ENCODE data around the gene NLRP5. TPM values are rescaled to one million over a fixed set of nuclear protein-coding genes. Genes with fewer than 3 reads are reported as not detected.
"Not testable (repeated sequence)": the region's sequence is repeated elsewhere in the genome, so short reads cannot be mapped to it uniquely, and the experiment has no call there.

Gene NLRP5
- total RNA-seq, 1 donor from 2014 or later = not detected

- Histone ChIP-seq H3K4me3 (ENCODE audit: low read length in 3 of 3) (no peak overlapping the region), H3K27me3 (ENCODE audit: control insufficient read depth in 3 of 3, insufficient read depth in 3 of 3, low read length in 3 of 3) (no peaks in the 10 kb centered on the region), H3K27ac (ENCODE audit: low read depth, low read length) (no peak overlapping the region), H3K9me3 (ENCODE audit: control insufficient read depth in 3 of 3, low read length in 3 of 3) (peaks cover 7 to 9% (median 8%) of the 10 kb centered on the region in 3 donors), H3K4me1 (ENCODE audit: control insufficient read depth in 3 of 3, insufficient read depth in 3 of 3, low read length in 3 of 3) (no peaks in the 10 kb centered on the region), H3K9ac (ENCODE audit: low read depth in 1 of 3, low read length in 3 of 3) (no peak overlapping the region), H3K36me3 (ENCODE audit: control insufficient read depth in 3 of 3, insufficient read depth in 3 of 3, low read length in 3 of 3) (no peaks in the 10 kb centered on the region)
These were observed 6.2 kb upstream of the NLRP5 start for GRCh38 chr19:55980415-55980814.

GRCh38 chr19:55985254-55985653 lies 1.3 kb upstream of the NLRP5 start:
- H3K4me1 ChIP-seq (ENCODE audit: control insufficient read depth in 3 of 3, insufficient read depth in 3 of 3, low read length in 3 of 3) = no peaks in the 10 kb centered on the region
- no peaks in the 10 kb centered on the region for H3K36me3 ChIP-seq (ENCODE audit: control insufficient read depth in 3 of 3, insufficient read depth in 3 of 3, low read length in 3 of 3)
- H3K9ac ChIP-seq (ENCODE audit: low read depth in 1 of 3, low read length in 3 of 3) = no peak overlapping the region
- peaks cover 0 to 7% (median 2%) of the 10 kb centered on the region in 3 donors for H3K9me3 ChIP-seq (ENCODE audit: control insufficient read depth in 3 of 3, low read length in 3 of 3)
- no peak overlapping the region for H3K4me3 ChIP-seq (ENCODE audit: low read length in 3 of 3)
- H3K27ac ChIP-seq (ENCODE audit: low read depth, low read length) = no peak overlapping the region
- H3K27me3 ChIP-seq (ENCODE audit: control insufficient read depth in 3 of 3, insufficient read depth in 3 of 3, low read length in 3 of 3) = no peaks in the 10 kb centered on the region

GRCh38 chr19:55990831-55991230 lies 4.3 kb downstream of the NLRP5 start:
- peaks cover 0 to 3% (median 0%) of the 10 kb centered on the region in 3 donors for H3K9me3 ChIP-seq (ENCODE audit: control insufficient read depth in 3 of 3, low read length in 3 of 3)
- H3K27ac ChIP-seq (ENCODE audit: low read depth, low read length) = no peak overlapping the region
- no peaks in the 10 kb centered on the region for H3K36me3 ChIP-seq (ENCODE audit: control insufficient read depth in 3 of 3, insufficient read depth in 3 of 3, low read length in 3 of 3)
- no peak overlapping the region for H3K4me3 ChIP-seq (ENCODE audit: low read length in 3 of 3)
- H3K4me1 ChIP-seq (ENCODE audit: control insufficient read depth in 3 of 3, insufficient read depth in 3 of 3, low read length in 3 of 3) = no peaks in the 10 kb centered on the region
- H3K27me3 ChIP-seq (ENCODE audit: control insufficient read depth in 3 of 3, insufficient read depth in 3 of 3, low read length in 3 of 3) = no peaks in the 10 kb centered on the region
- H3K9ac ChIP-seq (ENCODE audit: low read depth in 1 of 3, low read length in 3 of 3) = no peak overlapping the region

- H3K36me3 ChIP-seq (ENCODE audit: control insufficient read depth in 3 of 3, insufficient read depth in 3 of 3, low read length in 3 of 3) = no peaks in the 10 kb centered on the region
- no peaks in the 10 kb centered on the region for H3K27me3 ChIP-seq (ENCODE audit: control insufficient read depth in 3 of 3, insufficient read depth in 3 of 3, low read length in 3 of 3)
- H3K9ac ChIP-seq (ENCODE audit: low read depth in 1 of 3, low read length in 3 of 3) = no peak overlapping the region
These were observed 6.9 kb downstream of the NLRP5 start for GRCh38 chr19:55993492-55993891.

GRCh38 chr19:56014765-56015164 lies 28.2 kb downstream of the NLRP5 start:
- no peaks in the 10 kb centered on the region for H3K36me3 ChIP-seq (ENCODE audit: control insufficient read depth in 3 of 3, insufficient read depth in 3 of 3, low read length in 3 of 3)

More at GRCh38 chr19:55993492-55993891, 6.9 kb downstream of the NLRP5 start:
- Histone ChIP-seq H3K9me3 (ENCODE audit: control insufficient read depth in 3 of 3, low read length in 3 of 3) (no peaks in the 10 kb centered on the region), H3K4me1 (ENCODE audit: control insufficient read depth in 3 of 3, insufficient read depth in 3 of 3, low read length in 3 of 3) (no peaks in the 10 kb centered on the region), H3K27ac (ENCODE audit: low read depth, low read length) (no peak overlapping the region), H3K4me3 (ENCODE audit: low read length in 3 of 3) (no peak overlapping the region)

GRCh38 chr19:56015756-56016155 lies 29.2 kb downstream of the NLRP5 start:
- H3K4me1 ChIP-seq (ENCODE audit: control insufficient read depth in 3 of 3, insufficient read depth in 3 of 3, low read length in 3 of 3) = no peaks in the 10 kb centered on the region
- H3K27ac ChIP-seq (ENCODE audit: low read depth, low read length) = no peak overlapping the region
- peaks cover 0 to 3% (median 0%) of the 10 kb centered on the region in 3 donors for H3K9me3 ChIP-seq (ENCODE audit: control insufficient read depth in 3 of 3, low read length in 3 of 3)
- H3K27me3 ChIP-seq (ENCODE audit: control insufficient read depth in 3 of 3, insufficient read depth in 3 of 3, low read length in 3 of 3) = no peaks in the 10 kb centered on the region
- no peak overlapping the region for H3K9ac ChIP-seq (ENCODE audit: low read depth in 1 of 3, low read length in 3 of 3)
- H3K36me3 ChIP-seq (ENCODE audit: control insufficient read depth in 3 of 3, insufficient read depth in 3 of 3, low read length in 3 of 3) = no peaks in the 10 kb centered on the region
- H3K4me3 ChIP-seq (ENCODE audit: low read length in 3 of 3) = no peak overlapping the region

More at GRCh38 chr19:56014765-56015164, 28.2 kb downstream of the NLRP5 start:
- Histone ChIP-seq H3K27ac (ENCODE audit: low read depth, low read length) (no peak overlapping the region), H3K4me3 (ENCODE audit: low read length in 3 of 3) (no peak overlapping the region), H3K9ac (ENCODE audit: low read depth in 1 of 3, low read length in 3 of 3) (no peak overlapping the region), H3K9me3 (ENCODE audit: control insufficient read depth in 3 of 3, low read length in 3 of 3) (peaks cover 0 to 3% (median 0%) of the 10 kb centered on the region in 3 donors), H3K27me3 (ENCODE audit: control insufficient read depth in 3 of 3, insufficient read depth in 3 of 3, low read length in 3 of 3) (no peaks in the 10 kb centered on the region), H3K4me1 (ENCODE audit: control insufficient read depth in 3 of 3, insufficient read depth in 3 of 3, low read length in 3 of 3) (no peaks in the 10 kb centered on the region)

- not testable (repeated sequence) for H3K27ac ChIP-seq (ENCODE audit: low read depth, low read length); H3K9ac ChIP-seq (ENCODE audit: low read depth in 1 of 3, low read length in 3 of 3); H3K36me3 ChIP-seq (ENCODE audit: control insufficient read depth in 3 of 3, insufficient read depth in 3 of 3, low read length in 3 of 3); H3K27me3 ChIP-seq (ENCODE audit: control insufficient read depth in 3 of 3, insufficient read depth in 3 of 3, low read length in 3 of 3); H3K9me3 ChIP-seq (ENCODE audit: control insufficient read depth in 3 of 3, low read length in 3 of 3); H3K4me3 ChIP-seq (ENCODE audit: low read length in 3 of 3); H3K4me1 ChIP-seq (ENCODE audit: control insufficient read depth in 3 of 3, insufficient read depth in 3 of 3, low read length in 3 of 3)
These were observed 32.8 kb downstream of the NLRP5 start for GRCh38 chr19:56019325-56019724.

GRCh38 chr19:56020355-56020975 lies 33.9 kb downstream of the NLRP5 start:
- H3K9me3 ChIP-seq (ENCODE audit: control insufficient read depth in 3 of 3, low read length in 3 of 3); H3K27me3 ChIP-seq (ENCODE audit: control insufficient read depth in 3 of 3, insufficient read depth in 3 of 3, low read length in 3 of 3); H3K9ac ChIP-seq (ENCODE audit: low read depth in 1 of 3, low read length in 3 of 3); H3K27ac ChIP-seq (ENCODE audit: low read depth, low read length); H3K4me3 ChIP-seq (ENCODE audit: low read length in 3 of 3); H3K4me1 ChIP-seq (ENCODE audit: control insufficient read depth in 3 of 3, insufficient read depth in 3 of 3, low read length in 3 of 3); H3K36me3 ChIP-seq (ENCODE audit: control insufficient read depth in 3 of 3, insufficient read depth in 3 of 3, low read length in 3 of 3): not testable (repeated sequence)

GRCh38 chr19:56026769-56027168 lies 40.2 kb downstream of the NLRP5 start:
- no peaks in the 10 kb centered on the region for H3K36me3 ChIP-seq (ENCODE audit: control insufficient read depth in 3 of 3, insufficient read depth in 3 of 3, low read length in 3 of 3)
- H3K9ac ChIP-seq (ENCODE audit: low read depth in 1 of 3, low read length in 3 of 3) = no peak overlapping the region
- H3K4me3 ChIP-seq (ENCODE audit: low read length in 3 of 3) = no peak overlapping the region
- H3K27ac ChIP-seq (ENCODE audit: low read depth, low read length) = no peak overlapping the region
- H3K9me3 ChIP-seq (ENCODE audit: control insufficient read depth in 3 of 3, low read length in 3 of 3) = peaks cover 0 to 7% (median 0%) of the 10 kb centered on the region in 3 donors
- H3K27me3 ChIP-seq (ENCODE audit: control insufficient read depth in 3 of 3, insufficient read depth in 3 of 3, low read length in 3 of 3) = no peaks in the 10 kb centered on the region
- H3K4me1 ChIP-seq (ENCODE audit: control insufficient read depth in 3 of 3, insufficient read depth in 3 of 3, low read length in 3 of 3) = no peaks in the 10 kb centered on the region

GRCh38 chr19:56053596-56053995 lies 67.0 kb downstream of the NLRP5 start:
- no peak overlapping the region for H3K9ac ChIP-seq (ENCODE audit: low read depth in 1 of 3, low read length in 3 of 3)

More at GRCh38 chr19:56053596-56053995, 67.0 kb downstream of the NLRP5 start:
- no peaks in the 10 kb centered on the region for H3K36me3 ChIP-seq (ENCODE audit: control insufficient read depth in 3 of 3, insufficient read depth in 3 of 3, low read length in 3 of 3)
- H3K27ac ChIP-seq (ENCODE audit: low read depth, low read length) = no peak overlapping the region
- H3K9me3 ChIP-seq (ENCODE audit: control insufficient read depth in 3 of 3, low read length in 3 of 3) = peaks cover 0 to 2% (median 0%) of the 10 kb centered on the region in 3 donors
- H3K4me1 ChIP-seq (ENCODE audit: control insufficient read depth in 3 of 3, insufficient read depth in 3 of 3, low read length in 3 of 3) = no peaks in the 10 kb centered on the region
- no peak overlapping the region for H3K4me3 ChIP-seq (ENCODE audit: low read length in 3 of 3)
- peaks cover 0 to 4% (median 0%) of the 10 kb centered on the region in 3 donors for H3K27me3 ChIP-seq (ENCODE audit: control insufficient read depth in 3 of 3, insufficient read depth in 3 of 3, low read length in 3 of 3)

Data from skeletal muscle tissue (tissue), 4 donors.